Measurements from ENCODE around the gene KIF1A.
"Not testable (repeated sequence)": the region's sequence is repeated elsewhere in the genome, so short reads cannot be mapped to it uniquely, and the experiment has no call there.

The KIF1A gene

DNA sequence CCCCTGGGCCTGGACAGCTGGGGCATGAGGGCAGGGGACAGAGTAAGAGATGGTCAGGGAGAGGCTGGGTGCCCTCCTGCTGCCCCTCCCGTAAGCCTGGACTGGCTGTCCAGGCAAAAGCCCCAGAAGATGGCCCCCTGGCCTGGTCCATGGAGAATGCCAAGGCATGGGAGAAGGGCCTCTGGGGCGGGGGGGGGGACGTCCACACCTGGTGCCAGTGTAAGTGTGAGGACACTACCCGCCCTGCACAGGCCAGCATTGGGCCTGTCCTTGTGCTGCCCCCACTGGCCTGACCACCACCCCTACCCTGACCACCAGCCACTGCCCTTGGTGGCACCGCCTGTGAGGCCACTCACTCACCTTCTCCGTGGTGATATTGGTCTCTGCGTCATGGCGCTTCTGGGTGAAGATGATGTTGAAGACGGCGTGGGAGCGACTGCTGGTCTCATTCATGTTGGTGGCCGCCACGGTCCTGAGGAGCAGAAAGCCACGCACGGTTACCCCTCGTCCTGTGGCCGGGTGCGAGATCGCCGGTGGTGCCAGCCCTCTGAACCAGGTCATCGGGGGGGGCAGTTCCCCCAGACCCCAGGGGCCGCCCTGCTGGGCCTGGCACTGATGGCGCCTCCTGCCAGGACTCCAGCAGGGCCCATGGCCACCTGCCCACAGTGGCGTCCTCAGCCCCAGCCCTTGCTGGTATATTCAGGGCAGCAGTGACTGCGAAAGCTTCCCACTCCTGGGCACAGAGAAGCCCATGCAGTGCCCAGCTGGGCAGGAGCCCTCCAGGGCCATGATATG lies 35.2 kb downstream of the KIF1A start:
- Mint-ChIP-seq H3K36me3 (no peaks in the 10 kb centered on the region), H3K4me3 (no peak overlapping the region), H3K27me3 (peaks cover 9% of the 10 kb centered on the region), H3K4me1 (no peaks in the 10 kb centered on the region), H3K27ac (no peak overlapping the region), H3K9me3 (no peaks in the 10 kb centered on the region)
- ATAC-seq (ENCODE audit: low read depth), result no peak
- no peak for DNase-seq (ENCODE audit: low spot score in 2 of 2)

- ATAC-seq (ENCODE audit: low read depth), result no peak
- H3K9me3 Mint-ChIP-seq, result no peaks in the 10 kb centered on the region
- peaks cover 9% of the 10 kb centered on the region for H3K27me3 Mint-ChIP-seq
These were observed 36.0 kb downstream of the KIF1A start for GRCh38 chr2:240783819-240784621.

GRCh38 chr2:240782886-240783818 lies 36.9 kb downstream of the KIF1A start:
- no peaks in the 10 kb centered on the region for H3K4me1 Mint-ChIP-seq
- no peak for DNase-seq (ENCODE audit: low spot score in 2 of 2)
- H3K4me3 Mint-ChIP-seq, result no peak overlapping the region
- no peaks in the 10 kb centered on the region for H3K36me3 Mint-ChIP-seq
- ATAC-seq (ENCODE audit: low read depth), result no peak
- no peaks in the 10 kb centered on the region for H3K9me3 Mint-ChIP-seq
- no peak overlapping the region for H3K27ac Mint-ChIP-seq
- peaks cover 3% of the 10 kb centered on the region for H3K27me3 Mint-ChIP-seq

More at GRCh38 chr2:240783819-240784621, 36.0 kb downstream of the KIF1A start:
- Mint-ChIP-seq H3K4me1 (no peaks in the 10 kb centered on the region), H3K27ac (no peak overlapping the region), H3K4me3 (no peak overlapping the region), H3K36me3 (no peaks in the 10 kb centered on the region)
- DNase-seq (ENCODE audit: low spot score in 2 of 2), result no peak

GRCh38 chr2:240782221-240782885 lies 37.7 kb downstream of the KIF1A start:
- ATAC-seq (ENCODE audit: low read depth), result no peak
- H3K36me3 Mint-ChIP-seq, result no peaks in the 10 kb centered on the region
- H3K27me3 Mint-ChIP-seq, result peaks cover 1% of the 10 kb centered on the region
- H3K4me1 Mint-ChIP-seq, result no peaks in the 10 kb centered on the region
- H3K4me3 Mint-ChIP-seq, result no peak overlapping the region
- H3K27ac Mint-ChIP-seq, result no peak overlapping the region
- H3K9me3 Mint-ChIP-seq, result no peaks in the 10 kb centered on the region
- no peak for DNase-seq (ENCODE audit: low spot score in 2 of 2)

DNA sequence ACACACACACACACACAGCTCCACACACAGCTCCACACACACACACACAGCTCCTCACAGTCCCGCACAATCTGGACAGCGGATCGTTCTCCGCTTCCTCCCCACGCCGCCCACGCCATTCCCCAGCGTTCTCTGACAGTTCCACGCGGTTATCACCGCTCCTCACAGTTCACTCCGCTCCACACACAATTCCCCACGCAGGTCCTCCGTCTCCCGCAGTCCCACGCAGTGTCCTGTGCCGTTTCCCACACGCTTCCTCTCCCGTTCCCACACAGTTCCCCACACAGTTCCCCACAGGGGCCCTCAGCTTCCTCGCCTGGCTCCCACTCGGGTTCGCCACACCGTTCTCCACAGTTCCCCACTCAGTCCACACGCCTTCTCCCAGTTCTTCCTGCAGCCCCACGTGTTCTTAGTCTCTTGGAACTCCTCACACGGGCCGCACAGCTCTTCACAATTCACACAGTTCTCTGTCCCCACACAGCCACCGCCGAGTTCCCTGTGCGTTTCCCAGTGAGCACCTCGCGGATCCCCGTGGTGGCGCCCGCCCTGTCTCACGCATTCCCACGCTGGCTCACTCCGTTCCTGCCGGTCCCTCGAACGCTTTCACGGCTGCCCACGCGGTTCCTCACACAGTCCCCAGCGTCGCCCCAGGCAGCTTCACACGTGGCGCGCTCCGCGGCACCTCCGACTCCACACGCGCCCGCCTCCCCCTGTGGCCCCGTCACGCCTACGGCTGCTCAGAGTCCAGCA lies 38.4 kb downstream of the KIF1A start:
- Mint-ChIP-seq H3K27me3 (peaks cover 2% of the 10 kb centered on the region), H3K27ac (no peak overlapping the region), H3K36me3 (no peaks in the 10 kb centered on the region), H3K9me3 (no peaks in the 10 kb centered on the region), H3K4me1 (no peaks in the 10 kb centered on the region), H3K4me3 (no peak overlapping the region)
- DNase-seq (ENCODE audit: low spot score in 2 of 2) (no peak), ATAC-seq (ENCODE audit: low read depth) (no peak)

DNA sequence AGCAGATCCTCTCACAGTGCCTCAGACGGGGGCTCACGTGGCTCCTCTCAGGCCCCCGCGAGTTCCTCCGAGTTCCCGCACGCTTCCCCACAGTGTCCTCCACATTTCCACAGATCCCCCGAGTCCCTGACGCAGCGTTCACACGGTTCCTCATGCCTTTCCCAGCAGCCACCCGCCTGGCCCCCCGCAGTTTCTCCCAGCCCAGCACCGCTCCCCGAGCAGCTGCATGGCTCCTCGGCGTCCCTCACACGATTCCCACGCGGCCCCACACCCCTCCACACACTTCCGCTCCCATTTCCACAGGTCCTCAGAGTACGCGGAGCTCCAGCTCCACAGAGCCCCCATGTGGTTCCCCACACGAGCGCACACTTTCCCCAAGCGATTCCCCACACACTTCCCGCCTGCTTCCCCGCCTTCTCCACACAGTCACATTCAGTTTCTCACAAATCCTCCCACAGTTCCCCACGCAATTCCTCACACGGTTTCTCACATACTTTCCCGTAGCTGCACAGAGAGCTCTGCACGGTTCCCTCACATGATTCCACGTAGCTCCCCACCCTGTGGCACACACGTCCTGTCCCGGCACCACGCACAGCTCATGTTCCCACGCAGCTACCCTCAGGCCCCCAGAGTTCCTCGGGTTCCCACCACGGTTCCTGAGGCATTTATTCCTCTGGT lies 39.9 kb downstream of the KIF1A start:
- Mint-ChIP-seq H3K36me3 (no peaks in the 10 kb centered on the region), H3K27ac (no peak overlapping the region), H3K4me3 (no peak overlapping the region), H3K27me3 (peaks cover 2% of the 10 kb centered on the region), H3K4me1 (no peaks in the 10 kb centered on the region), H3K9me3 (no peaks in the 10 kb centered on the region)
- ATAC-seq (ENCODE audit: low read depth), result no peak
- DNase-seq (ENCODE audit: low spot score in 2 of 2), result no peak

- ATAC-seq (ENCODE audit: low read depth); H3K36me3 Mint-ChIP-seq; H3K4me3 Mint-ChIP-seq; H3K4me1 Mint-ChIP-seq; H3K27me3 Mint-ChIP-seq; DNase-seq (ENCODE audit: low spot score in 2 of 2); H3K9me3 Mint-ChIP-seq; H3K27ac Mint-ChIP-seq: not testable (repeated sequence)
These were observed 40.7 kb downstream of the KIF1A start for GRCh38 chr2:240779250-240779832.

DNA sequence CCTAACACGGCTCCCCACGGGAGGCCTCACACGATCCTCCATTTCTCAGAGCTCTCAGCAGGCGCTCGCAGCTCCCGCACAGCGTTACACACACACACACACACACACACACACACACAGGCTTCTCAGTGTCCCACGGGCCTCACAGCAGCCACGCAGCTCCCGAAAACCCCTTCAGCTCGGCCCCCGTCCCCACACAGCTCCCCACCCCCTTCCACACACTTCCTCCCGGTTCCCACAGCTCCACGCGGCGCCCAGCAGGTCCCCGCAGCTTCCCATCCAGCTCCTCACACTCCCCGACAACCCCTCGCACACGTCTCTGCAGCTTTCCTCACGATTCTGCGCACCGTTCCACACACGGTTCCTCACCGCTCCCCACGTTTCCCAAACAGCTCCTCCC lies 41.6 kb downstream of the KIF1A start:
- Mint-ChIP-seq H3K4me1 (no peaks in the 10 kb centered on the region), H3K27ac (no peak overlapping the region)

DNA sequence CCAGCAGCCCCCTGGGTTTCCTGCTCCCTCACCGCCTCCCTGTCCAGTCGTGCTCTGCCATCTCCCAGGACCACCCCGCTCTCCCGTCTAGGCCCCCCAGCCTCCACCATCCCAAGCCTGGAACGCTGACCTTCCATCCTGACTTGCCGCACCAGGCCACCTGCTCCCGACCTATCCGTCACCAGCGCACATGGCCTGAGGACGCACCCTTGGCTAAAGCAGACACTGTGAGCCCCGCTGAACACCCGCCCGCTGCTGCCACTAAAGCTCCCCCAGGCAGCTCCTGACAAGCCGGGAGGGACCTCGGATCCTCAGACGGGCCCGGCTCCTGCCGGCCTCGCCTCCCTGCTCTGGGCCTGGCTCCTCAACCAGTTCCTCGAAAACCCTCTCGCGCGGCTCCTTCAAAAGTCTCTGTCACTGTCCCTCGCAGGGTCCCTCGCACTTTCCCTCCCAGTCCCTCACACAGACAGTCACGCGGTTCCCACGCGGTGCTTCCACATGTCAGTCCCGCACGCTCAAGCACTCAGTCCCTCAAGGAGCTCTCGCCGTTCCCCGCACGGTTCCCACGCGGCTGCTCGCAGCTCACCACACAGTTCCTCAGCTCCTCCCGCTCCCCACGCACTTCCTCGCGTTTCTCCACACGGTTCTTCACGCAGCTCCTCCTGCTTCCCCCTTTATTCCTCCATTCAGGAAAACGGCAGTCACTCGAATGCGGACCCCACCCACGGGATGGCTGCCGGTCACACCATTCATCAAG lies 42.4 kb downstream of the KIF1A start:
- H3K4me3 Mint-ChIP-seq, result no peak overlapping the region
- no peaks in the 10 kb centered on the region for H3K9me3 Mint-ChIP-seq
- H3K36me3 Mint-ChIP-seq, result no peaks in the 10 kb centered on the region
- no peak for DNase-seq (ENCODE audit: low spot score in 2 of 2)
- no peak overlapping the region for H3K27ac Mint-ChIP-seq
- no peak for ATAC-seq (ENCODE audit: low read depth)
- H3K4me1 Mint-ChIP-seq, result no peaks in the 10 kb centered on the region
- H3K27me3 Mint-ChIP-seq, result peaks cover 2% of the 10 kb centered on the region

More for the DNA sequence above, 41.6 kb downstream of the KIF1A start:
- Mint-ChIP-seq H3K9me3 (no peaks in the 10 kb centered on the region), H3K36me3 (no peaks in the 10 kb centered on the region), H3K27me3 (peaks cover 2% of the 10 kb centered on the region), H3K4me3 (no peak overlapping the region)
- ATAC-seq (ENCODE audit: low read depth) (no peak), DNase-seq (ENCODE audit: low spot score in 2 of 2) (no peak)

GRCh38 chr2:240775905-240776304 lies 44.1 kb downstream of the KIF1A start:
- H3K9me3 Mint-ChIP-seq, result no peaks in the 10 kb centered on the region
- ATAC-seq (ENCODE audit: low read depth) (no peak), DNase-seq (ENCODE audit: low spot score in 2 of 2) (no peak)
- peaks cover 2% of the 10 kb centered on the region for H3K27me3 Mint-ChIP-seq
- no peak overlapping the region for H3K27ac Mint-ChIP-seq
- no peaks in the 10 kb centered on the region for H3K4me1 Mint-ChIP-seq
- no peak overlapping the region for H3K4me3 Mint-ChIP-seq
- H3K36me3 Mint-ChIP-seq, result no peaks in the 10 kb centered on the region

GRCh38 chr2:240774856-240775255 lies 45.2 kb downstream of the KIF1A start:
- Mint-ChIP-seq H3K27ac (no peak overlapping the region), H3K27me3 (peaks cover 3% of the 10 kb centered on the region), H3K4me3 (no peak overlapping the region), H3K36me3 (no peaks in the 10 kb centered on the region), H3K9me3 (no peaks in the 10 kb centered on the region), H3K4me1 (no peaks in the 10 kb centered on the region)
- no peak for DNase-seq (ENCODE audit: low spot score in 2 of 2)
- ATAC-seq (ENCODE audit: low read depth), result no peak

GRCh38 chr2:240769096-240769495 lies 50.9 kb downstream of the KIF1A start:
- no peak for DNase-seq (ENCODE audit: low spot score in 2 of 2)
- Mint-ChIP-seq H3K4me1 (no peaks in the 10 kb centered on the region), H3K27me3 (peaks cover 3% of the 10 kb centered on the region), H3K9me3 (no peaks in the 10 kb centered on the region), H3K27ac (no peak overlapping the region), H3K36me3 (no peaks in the 10 kb centered on the region), H3K4me3 (no peak overlapping the region)
- no peak for ATAC-seq (ENCODE audit: low read depth)
